H1 (cell line): ENCODE data around the gene EDEM2. TPM values are rescaled to one million over a fixed set of nuclear protein-coding genes. Genes with fewer than 3 reads are reported as not detected.

Source experiments
- CTCF ChIA-PET: fragments of 300-600 bp; sonication (Branson Sonifier 250); formaldehyde crosslinking; loops from one replicate; lab custom pipeline; 2021; ENCODE audit not compliant: partially characterized antibody; lab: Charles Lee
- POLR2A ChIA-PET: fragments of 300-600 bp; sonication (Branson Sonifier 250); formaldehyde crosslinking; loops from one replicate; lab custom pipeline; 2021; ENCODE audit warnings: inconsistent platforms; ENCODE audit not compliant: partially characterized antibody; lab: Charles Lee
- DNase-seq, 2 experiments: peaks; one replicate each; pipeline versions ENCODE4 v3.0.0 to v3.0.0-alpha.2; 2010 to 2022; ENCODE audit warnings: low spot score in 2 of 2, low read depth in 1 of 2, mixed read lengths in 1 of 2
- FAIRE-seq: peaks from 2 replicates; lab custom pipeline; 2011; peaks lifted over from hg19 to GRCh38; lab: Jason Lieb, UNC
- H2AFZ ChIP-seq: 2 replicates; pipeline ENCODE4 v1.8.1; 2012; ENCODE audit warnings: low read length, inconsistent platforms
- H2AK5ac ChIP-seq: 2 replicates; pipeline ENCODE4 v1.6.1; 2013; ENCODE audit warnings: low read depth, low read length
- H2BK120ac ChIP-seq: replicated peaks from 2 replicates; pipeline ENCODE3; 2013; ENCODE audit warnings: low read depth, low read length, inconsistent platforms
- H2BK12ac ChIP-seq: 2 replicates; pipeline ENCODE4 v1.6.1; 2013; ENCODE audit warnings: low read depth, low read length
- H2BK15ac ChIP-seq: 2 replicates; pipeline ENCODE4 v1.6.1; 2013; ENCODE audit warnings: low read length
- H2BK20ac ChIP-seq: 2 replicates; pipeline ENCODE4 v1.6.1; 2013; ENCODE audit warnings: low read length
- H2BK5ac ChIP-seq: 2 replicates; pipeline ENCODE4 v1.6.1; 2013; ENCODE audit warnings: low read depth, low read length
- H3K14ac ChIP-seq: 2 replicates; pipeline ENCODE4 v1.6.1; 2013; ENCODE audit warnings: inconsistent platforms; ENCODE audit not compliant: insufficient read length
- H3K18ac ChIP-seq: 2 replicates; pipeline ENCODE4 v1.6.1; 2013; ENCODE audit warnings: low read length; ENCODE audit errors: extremely low read depth
- H3K23ac ChIP-seq: 2 replicates; pipeline ENCODE4 v1.6.1; 2013; ENCODE audit warnings: inconsistent platforms; ENCODE audit not compliant: insufficient read length
- H3K23me2 ChIP-seq: 2 replicates; pipeline ENCODE4 v1.6.1; 2013; ENCODE audit warnings: low read depth, low read length
- H3K27ac ChIP-seq: 2 replicates; pipeline ENCODE4 v1.6.1; 2011; ENCODE audit warnings: low read depth, low read length, inconsistent platforms
- H3K27me3 ChIP-seq, 4 experiments: replicated peaks in 1 of 4; 1 replicate in 1 of 4; 2 replicates in 3 of 4; pipeline versions ENCODE4 v1.6.1 to v1.8.1; 2011 to 2013; ENCODE audit warnings: low read length in 3 of 4, mild to moderate bottlenecking in 3 of 4, inconsistent platforms in 2 of 4, mixed read lengths in 2 of 4, moderate library complexity in 1 of 4; ENCODE audit not compliant: control insufficient read depth in 3 of 4, insufficient read depth in 3 of 4; ENCODE audit errors: extremely low read depth in 1 of 4
- H3K36me3 ChIP-seq, 4 experiments: 2 replicates each; pipeline versions ENCODE4 v1.6.1 to v1.8.1; 2011 to 2013; ENCODE audit warnings: mild to moderate bottlenecking in 4 of 4, low read length in 3 of 4, moderate library complexity in 2 of 4, control low read depth in 1 of 4, inconsistent platforms in 1 of 4; ENCODE audit not compliant: insufficient read depth in 4 of 4, control insufficient read depth in 2 of 4
- H3K4ac ChIP-seq: replicated peaks from 2 replicates; pipeline ENCODE3; 2013; ENCODE audit warnings: low read length, low read depth, mixed read lengths, inconsistent platforms; ENCODE audit not compliant: insufficient read length
- H3K4me1 ChIP-seq, 4 experiments: replicated peaks in 1 of 4; 1 replicate in 1 of 4; 2 replicates in 3 of 4; pipeline versions ENCODE4 v1.6.1 to v1.8.1; 2011 to 2013; ENCODE audit warnings: low read length in 3 of 4, inconsistent platforms in 2 of 4, mixed read lengths in 1 of 4; ENCODE audit not compliant: insufficient read depth in 4 of 4, control insufficient read depth in 3 of 4
- H3K4me2 ChIP-seq, 2 experiments: 2 replicates each; pipeline versions ENCODE4 v1.6.1 to v1.8.1; 2011 to 2013; ENCODE audit warnings: low read depth in 2 of 2, low read length in 2 of 2, control low read depth in 1 of 2, inconsistent platforms in 1 of 2, mild to moderate bottlenecking in 1 of 2; ENCODE audit not compliant: insufficient read depth in 1 of 2
- H3K4me3 ChIP-seq, 4 experiments: fragments of 200-600, 300-600 bp in 1 of 4; sonication (generic), shearing (Covaris generic), sonication (Bioruptor Twin) in 1 of 4; 2 replicates each; pipeline versions ENCODE4 v1.5.1 to v1.8.1; 2011 to 2016; ENCODE audit warnings: low read length in 4 of 4, low read depth in 3 of 4, control low read depth in 2 of 4, inconsistent platforms in 2 of 4, mild to moderate bottlenecking in 2 of 4, mixed read lengths in 1 of 4, moderate library complexity in 1 of 4; ENCODE audit not compliant: insufficient read depth in 2 of 4; ENCODE audit errors: extremely low read depth in 1 of 4
- H3K56ac ChIP-seq: replicated peaks from 2 replicates; pipeline ENCODE3; 2013; ENCODE audit warnings: low read depth, mild to moderate bottlenecking, mixed read lengths, low read length, inconsistent platforms; ENCODE audit not compliant: insufficient read length
- H3K79me1 ChIP-seq: 2 replicates; pipeline ENCODE4 v1.6.1; 2013; ENCODE audit warnings: low read depth, low read length, control low read depth
- H3K79me2 ChIP-seq, 2 experiments: 2 replicates each; pipeline versions ENCODE4 v1.6.1 to v1.8.1; 2012 to 2013; ENCODE audit warnings: low read length in 2 of 2, mild to moderate bottlenecking in 2 of 2, inconsistent platforms in 1 of 2; ENCODE audit not compliant: insufficient read depth in 2 of 2, control insufficient read depth in 1 of 2
- H3K9ac ChIP-seq, 4 experiments: replicated peaks in 1 of 4; 1 replicate in 1 of 4; 2 replicates in 3 of 4; pipeline versions ENCODE4 v1.6.1 to v1.8.1; 2011 to 2013; ENCODE audit warnings: low read depth in 3 of 4, low read length in 3 of 4, control low read depth in 2 of 4, mild to moderate bottlenecking in 2 of 4, moderate library complexity in 2 of 4, inconsistent platforms in 1 of 4; ENCODE audit errors: extremely low read depth in 1 of 4
- H3K9me3 ChIP-seq, 2 experiments: 2 replicates each; pipeline versions ENCODE4 v1.6.1 to v1.8.1; 2012 to 2013; ENCODE audit warnings: mild to moderate bottlenecking in 2 of 2, moderate library complexity in 2 of 2, control low read depth in 1 of 2, inconsistent platforms in 1 of 2, low read depth in 1 of 2, low read length in 1 of 2, mixed read lengths in 1 of 2; ENCODE audit not compliant: insufficient read depth in 2 of 2
- H4K20me1 ChIP-seq, 2 experiments: replicated peaks in 1 of 2; 2 replicates each; pipeline versions ENCODE3 to v1.8.1; 2011 to 2013; ENCODE audit warnings: inconsistent platforms in 2 of 2, low read length in 2 of 2, mild to moderate bottlenecking in 1 of 2; ENCODE audit not compliant: insufficient read depth in 2 of 2, control insufficient read depth in 1 of 2
- H4K5ac ChIP-seq: 2 replicates; pipeline ENCODE4 v1.6.1; 2013; ENCODE audit warnings: low read length, low read depth, mixed read lengths, inconsistent platforms; ENCODE audit not compliant: insufficient read length
- H4K8ac ChIP-seq: 2 replicates; pipeline ENCODE4 v1.8.0; 2013; ENCODE audit warnings: mild to moderate bottlenecking, moderate library complexity, low read length, inconsistent platforms; ENCODE audit not compliant: insufficient read depth; ENCODE audit errors: extremely low read depth
- H4K91ac ChIP-seq: replicated peaks from 2 replicates; pipeline ENCODE3; 2013; ENCODE audit warnings: low read length, mixed read lengths, inconsistent platforms; ENCODE audit not compliant: insufficient read length
- BCL11A ChIP-seq, 2 experiments: IDR thresholded peaks; one replicate each; pipeline ENCODE4 v1.6.1; 2011; ENCODE audit warnings: low read depth in 2 of 2, low read length in 2 of 2, mild to moderate bottlenecking in 2 of 2
- NANOG ChIP-seq: IDR thresholded peaks from 2 replicates; pipeline ENCODE4 v1.6.1; 2011; ENCODE audit warnings: low read length, low read depth, mild to moderate bottlenecking, inconsistent platforms; ENCODE audit not compliant: insufficient read depth, poor library complexity, severe bottlenecking
- POU5F1 ChIP-seq: IDR thresholded peaks from 2 replicates; pipeline ENCODE4 v1.6.1; 2011; ENCODE audit warnings: low read depth, mild to moderate bottlenecking, low read length, moderate library complexity
- RBBP5 ChIP-seq: IDR thresholded peaks from 2 replicates; pipeline ENCODE4 v1.7.1; 2012; ENCODE audit warnings: low read depth, mild to moderate bottlenecking, inconsistent platforms, low read length, moderate library complexity, borderline replicate concordance
- SIRT6 ChIP-seq: IDR thresholded peaks from one replicate; pipeline ENCODE4 v1.7.1; 2012; ENCODE audit warnings: low read length, inconsistent platforms
- SUZ12 ChIP-seq: fragments of 200-600 bp; sonication (generic); IDR thresholded peaks from 2 replicates; pipeline ENCODE4 v1.6.1; 2012; ENCODE audit warnings: mild to moderate bottlenecking, inconsistent platforms, low read length, moderate library complexity, mixed read lengths
- WGBS, 2 experiments: shearing (Covaris generic) in 1 of 2; methylation state at CpG; one replicate each; pipeline versions ENCODE4 v1.1.6 to v1.1.7; 2013 to 2015; ENCODE audit warnings: low lambda C conversion rate in 2 of 2, mixed read lengths in 2 of 2, inconsistent platforms in 1 of 2, low coverage in 1 of 2, missing lambda C conversion rate in 1 of 2; ENCODE audit not compliant: insufficient replicate concordance in 2 of 2, insufficient coverage in 1 of 2, insufficient read length in 1 of 2; ENCODE audit errors: extremely low coverage in 1 of 2, missing lambda C conversion rate in 1 of 2; 5-methylcytosine and 5-hydroxymethylcytosine counted together
- polyA plus RNA-seq, 7 experiments: library from polyadenylated mRNA; depleted of rRNA in 3 of 7; stranded (reverse) in 5 of 7; unstranded in 2 of 7; fragments of >200 nt in 5 of 7; fragments of 200-250 nt in 2 of 7; gene quantifications; 1 replicate in 5 of 7; 2 replicates in 1 of 7; 4 replicates in 1 of 7; pipeline versions ENCODE4 v1.2.1 to v1.2.3, GENCODE V29; 2011 to 2013; ENCODE audit warnings: missing spikeins in 2 of 7, mixed read lengths in 2 of 7
- total RNA-seq: library from RNA; stranded (reverse); fragmentation: NEBNext Ultra II Directional; extraction: Animal tissue kit (Norgen Biotek cat#: 25700); gene quantifications from 2 replicates; pipeline ENCODE4 v1.2.1, GENCODE V29; 2021
- TF ChIP-seq, protein P1 (sequence below), 3 experiments: IDR thresholded peaks; 1 replicate in 2 of 3; 2 replicates in 1 of 3; pipeline versions ENCODE4 v1.5.1 to v1.6.1; 2011; ENCODE audit warnings: low read length in 3 of 3, mild to moderate bottlenecking in 3 of 3, inconsistent platforms in 2 of 3, low read depth in 1 of 3, moderate library complexity in 1 of 3; ENCODE audit not compliant: insufficient read depth in 1 of 3; ENCODE audit errors: control extremely low read depth in 1 of 3
- TF ChIP-seq, protein P2 (sequence below): IDR thresholded peaks from 2 replicates; pipeline ENCODE4 v1.6.1; 2012; ENCODE audit warnings: inconsistent platforms
- TF ChIP-seq, protein P3 (sequence below): IDR thresholded peaks from 2 replicates; pipeline ENCODE4 v1.6.1; 2011; ENCODE audit warnings: low read length, improper control_type of control experiment

EDEM2 gene
- total and polyA plus RNA-seq, 2 of the 8 experiments (the other 6 are each of a cell fraction or from before 2014, with no cell fraction given), result 15.2 to 19.6 TPM

DNA sequence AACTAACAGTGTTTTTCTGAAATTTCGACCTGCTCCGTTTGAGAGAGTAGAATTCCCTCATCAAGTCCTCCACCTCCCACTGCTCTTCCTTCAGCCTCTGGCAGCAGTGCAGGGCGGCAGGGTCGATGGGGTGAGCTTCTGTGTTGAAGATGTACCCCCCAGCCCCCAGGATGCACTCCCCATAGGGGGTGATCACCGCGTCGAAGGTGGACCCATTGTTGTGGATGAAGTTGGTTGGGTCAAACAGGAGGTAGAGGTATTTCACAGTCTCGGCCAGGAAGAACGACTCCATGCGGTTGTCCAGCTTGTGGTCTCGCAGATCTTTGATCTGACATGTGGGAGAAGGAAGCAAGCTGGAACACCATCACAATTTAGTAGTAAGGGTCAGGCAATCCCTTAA is 31.5 kb downstream of the EDEM2 start:
- Histone ChIP-seq H3K27me3 (no peaks in the 10 kb centered on the region), H3K27ac (no peak overlapping the region), H3K9me3 (no peaks in the 10 kb centered on the region), H3K4me3 (no peak overlapping the region), H3K4ac (no peak overlapping the region), H3K18ac (no peak overlapping the region), H3K14ac (no peak overlapping the region), H2BK120ac (no peak overlapping the region), H2BK5ac (no peak overlapping the region), H2BK12ac (no peak overlapping the region), H3K4me2 (no peak overlapping the region), H3K9ac (no peak overlapping the region), H3K36me3 (peaks cover 5 to 21% (median 13%) of the 10 kb centered on the region in 4 experiments; a peak in 7 of 8 replicates), H2AK5ac (no peak overlapping the region), H3K79me1 (no peaks in the 10 kb centered on the region), H4K20me1 (no peaks in the 10 kb centered on the region), H2AFZ (no peak overlapping the region), H3K79me2 (no peaks in the 10 kb centered on the region), H4K8ac (no peak overlapping the region), H2BK15ac (no peak overlapping the region), H2BK20ac (no peak overlapping the region), H4K5ac (no peak overlapping the region), H4K91ac (no peak overlapping the region), H3K56ac (no peak overlapping the region), H3K23ac (no peak overlapping the region), H3K4me1 (no peaks in the 10 kb centered on the region), H3K23me2 (no peaks in the 10 kb centered on the region)
- WGBS, 2 experiments, result 91% methylated on average over 11 of the region's 11 CpGs; no CpG with 5 or more reads in 1 of the 2 experiments
- FAIRE-seq (no peak), DNase-seq (no peak)
- ChIA-PET POLR2A (interaction anchor here (2.0 kb wide), 1 partner anchor 17 kb away, joined by 5 read pairs; no protein-coding TSS in a partner anchor), CTCF (interaction anchor here (0.7 to 1.2 kb wide), 4 partner anchors 10 to 1144 kb away, joined by 3 read pairs; no protein-coding TSS in a partner anchor)
- TF ChIP-seq, protein P1, sequence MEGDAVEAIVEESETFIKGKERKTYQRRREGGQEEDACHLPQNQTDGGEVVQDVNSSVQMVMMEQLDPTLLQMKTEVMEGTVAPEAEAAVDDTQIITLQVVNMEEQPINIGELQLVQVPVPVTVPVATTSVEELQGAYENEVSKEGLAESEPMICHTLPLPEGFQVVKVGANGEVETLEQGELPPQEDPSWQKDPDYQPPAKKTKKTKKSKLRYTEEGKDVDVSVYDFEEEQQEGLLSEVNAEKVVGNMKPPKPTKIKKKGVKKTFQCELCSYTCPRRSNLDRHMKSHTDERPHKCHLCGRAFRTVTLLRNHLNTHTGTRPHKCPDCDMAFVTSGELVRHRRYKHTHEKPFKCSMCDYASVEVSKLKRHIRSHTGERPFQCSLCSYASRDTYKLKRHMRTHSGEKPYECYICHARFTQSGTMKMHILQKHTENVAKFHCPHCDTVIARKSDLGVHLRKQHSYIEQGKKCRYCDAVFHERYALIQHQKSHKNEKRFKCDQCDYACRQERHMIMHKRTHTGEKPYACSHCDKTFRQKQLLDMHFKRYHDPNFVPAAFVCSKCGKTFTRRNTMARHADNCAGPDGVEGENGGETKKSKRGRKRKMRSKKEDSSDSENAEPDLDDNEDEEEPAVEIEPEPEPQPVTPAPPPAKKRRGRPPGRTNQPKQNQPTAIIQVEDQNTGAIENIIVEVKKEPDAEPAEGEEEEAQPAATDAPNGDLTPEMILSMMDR (IDR thresholded peaks at IDR 0.05; ENCODE audit: control extremely low read depth in 1 of 3, insufficient read depth in 1 of 3, low read depth in 1 of 3, low read length in 3 of 3), result no peak
- no peak for TF ChIP-seq SIRT6
- TF ChIP-seq SUZ12, result no peak
- no peak for TF ChIP-seq POU5F1
- no peak for TF ChIP-seq NANOG
- TF ChIP-seq, protein P2, sequence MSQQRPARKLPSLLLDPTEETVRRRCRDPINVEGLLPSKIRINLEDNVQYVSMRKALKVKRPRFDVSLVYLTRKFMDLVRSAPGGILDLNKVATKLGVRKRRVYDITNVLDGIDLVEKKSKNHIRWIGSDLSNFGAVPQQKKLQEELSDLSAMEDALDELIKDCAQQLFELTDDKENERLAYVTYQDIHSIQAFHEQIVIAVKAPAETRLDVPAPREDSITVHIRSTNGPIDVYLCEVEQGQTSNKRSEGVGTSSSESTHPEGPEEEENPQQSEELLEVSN, result no peak
- no peak for TF ChIP-seq RBBP5
- TF ChIP-seq, protein P3, sequence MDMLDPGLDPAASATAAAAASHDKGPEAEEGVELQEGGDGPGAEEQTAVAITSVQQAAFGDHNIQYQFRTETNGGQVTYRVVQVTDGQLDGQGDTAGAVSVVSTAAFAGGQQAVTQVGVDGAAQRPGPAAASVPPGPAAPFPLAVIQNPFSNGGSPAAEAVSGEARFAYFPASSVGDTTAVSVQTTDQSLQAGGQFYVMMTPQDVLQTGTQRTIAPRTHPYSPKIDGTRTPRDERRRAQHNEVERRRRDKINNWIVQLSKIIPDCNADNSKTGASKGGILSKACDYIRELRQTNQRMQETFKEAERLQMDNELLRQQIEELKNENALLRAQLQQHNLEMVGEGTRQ, result no peak
- no peak for TF ChIP-seq BCL11A (IDR thresholded peaks at IDR 0.05; ENCODE audit: low read depth in 2 of 2, low read length in 2 of 2)
